GM19043 (cell line): ENCODE results near the gene ZPBP.

Experiments
- ATAC-seq: cut with Tn5 transposase; IDR thresholded peaks from one replicate; pipeline ENCODE4 v1.9.1; 2021; ENCODE audit warnings: low read depth; ENCODE audit not compliant: unreplicated experiment

ZPBP gene

GRCh38 chr7:50092579-50093491, at the start of gene ZPBP:
Gene ZPBP, minus strand, starts transcription at chr7:50093246. Its CDS starts 52 bp downstream, at chr7:50093194.
- ATAC-seq, result peak; percentile 63

GRCh38 chr7:50142425-50143017, 49.5 kb upstream of the ZPBP start:
- ATAC-seq, result peak; percentile 32

GRCh38 chr7:50141854-50142253, 48.8 kb upstream of the ZPBP start:
- ATAC-seq, result no peak

- no peak for ATAC-seq
Observed at GRCh38 chr7:50141131-50141530, 48.1 kb upstream of the ZPBP start.

- ATAC-seq, result no peak
Observed at GRCh38 chr7:50140688-50141087, 47.6 kb upstream of the ZPBP start.

GRCh38 chr7:50138101-50138500, 45.1 kb upstream of the ZPBP start:
- no peak for ATAC-seq

- ATAC-seq, result no peak
Observed at GRCh38 chr7:50125766-50126165, 32.7 kb upstream of the ZPBP start.

GRCh38 chr7:50121286-50121685, 28.2 kb upstream of the ZPBP start:
- ATAC-seq, result peak; percentile 70

- peak; percentile 68 for ATAC-seq
Observed at GRCh38 chr7:50119815-50120637, 27.0 kb upstream of the ZPBP start.

- no peak for ATAC-seq
Observed at GRCh38 chr7:50112250-50112649, 19.2 kb upstream of the ZPBP start.

- ATAC-seq, result no peak
Observed at GRCh38 chr7:50101873-50102272, 8.8 kb upstream of the ZPBP start.

- no peak for ATAC-seq
Observed at GRCh38 chr7:50095634-50096033, 2.6 kb upstream of the ZPBP start.

- ATAC-seq, result no peak
Observed at GRCh38 chr7:50088463-50089129, 4.5 kb downstream of the ZPBP start.

- ATAC-seq, result no peak
Observed at GRCh38 chr7:50085344-50085743, 7.7 kb downstream of the ZPBP start.

GRCh38 chr7:50073093-50073492, 20.0 kb downstream of the ZPBP start:
- ATAC-seq, result no peak

GRCh38 chr7:50069613-50070012, 23.4 kb downstream of the ZPBP start:
- ATAC-seq, result peak; percentile 67

GRCh38 chr7:50068850-50069551, 24.0 kb downstream of the ZPBP start:
- peak; percentile 60 for ATAC-seq

GRCh38 chr7:50068026-50068425, 25.0 kb downstream of the ZPBP start:
- peak; percentile 38 for ATAC-seq

GRCh38 chr7:50062951-50063350, 30.1 kb downstream of the ZPBP start:
- no peak for ATAC-seq

- ATAC-seq, result no peak
Observed at GRCh38 chr7:50056131-50056530, 36.9 kb downstream of the ZPBP start.
